ENCODE measurements around the gene ATP4B.

Gene ATP4B

GRCh38 chr13:113657851-113658741 lies at the start of gene ATP4B:
Gene ATP4B, minus strand, starts transcription at chr13:113658198. Its CDS starts 54 bp downstream, at chr13:113658144.
- DNase-seq (ENCODE audit: low spot score), result no peak

GRCh38 chr13:113672002-113672651 lies 14.1 kb upstream of the ATP4B start:
- no peak for DNase-seq (ENCODE audit: low spot score)

- DNase-seq (ENCODE audit: low spot score), result no peak
These were observed 13.3 kb upstream of the ATP4B start for GRCh38 chr13:113671066-113672001.

- no peak for DNase-seq (ENCODE audit: low spot score)
These were observed 12.5 kb upstream of the ATP4B start for GRCh38 chr13:113670541-113670940.

DNA sequence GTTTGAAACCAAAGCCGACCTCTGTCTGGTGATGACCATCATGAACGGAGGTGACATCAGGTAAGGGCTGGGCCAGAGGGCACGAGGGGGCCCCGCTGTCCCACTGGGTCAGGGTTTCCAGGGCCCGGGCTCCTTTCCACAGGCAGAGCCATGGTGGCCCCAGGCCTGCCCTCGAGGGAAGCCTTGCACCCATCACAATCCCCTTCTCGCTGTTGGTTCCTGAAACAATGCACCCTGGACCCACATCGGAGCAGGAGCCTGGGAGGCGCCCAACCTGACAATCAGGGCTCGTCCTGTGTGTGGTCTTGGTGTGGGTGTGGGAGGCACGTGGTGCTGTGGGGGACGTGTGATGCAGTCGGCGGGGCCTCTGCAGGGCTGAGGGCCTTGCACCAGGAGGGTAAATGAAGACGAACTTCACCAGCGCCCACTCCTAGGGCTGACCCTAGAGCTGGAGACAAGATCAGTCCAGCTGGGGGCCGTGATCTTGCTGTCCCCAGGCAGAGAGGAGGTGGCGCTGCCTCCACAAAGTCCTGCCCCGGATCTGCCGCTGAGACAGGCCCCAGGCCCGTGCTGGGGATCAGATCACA lies 11.8 kb upstream of the ATP4B start:
- DNase-seq (ENCODE audit: low spot score), result no peak

DNA sequence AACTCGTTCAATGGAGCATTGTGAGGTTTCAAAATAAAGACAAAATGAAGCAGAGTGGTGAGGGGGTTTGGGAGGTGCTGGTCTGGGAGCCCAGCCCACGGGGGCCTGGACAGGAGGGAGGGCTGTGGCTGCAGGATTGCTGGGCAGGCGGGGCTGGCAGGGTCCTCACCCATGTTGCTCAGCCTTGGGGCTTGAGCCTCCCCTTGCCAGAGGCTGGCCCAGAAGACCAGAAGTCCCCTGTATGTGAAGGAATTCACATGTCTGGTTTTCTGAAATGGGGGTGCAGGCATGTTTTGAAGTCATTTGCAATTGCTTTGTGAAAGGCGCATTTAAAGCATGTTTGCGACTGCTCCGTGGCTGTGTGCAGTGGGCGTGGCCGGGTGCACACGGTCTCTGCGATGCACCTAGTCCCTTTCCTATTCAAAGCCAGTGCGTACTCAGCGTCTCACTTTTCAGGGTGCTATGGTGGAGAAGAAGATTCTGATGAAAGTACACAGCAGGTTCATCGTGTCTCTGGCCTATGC lies 11.3 kb upstream of the ATP4B start:
- no peak for DNase-seq (ENCODE audit: low spot score)

- no peak for DNase-seq (ENCODE audit: low spot score)
These were observed 10.5 kb upstream of the ATP4B start for GRCh38 chr13:113668491-113668971.

DNA sequence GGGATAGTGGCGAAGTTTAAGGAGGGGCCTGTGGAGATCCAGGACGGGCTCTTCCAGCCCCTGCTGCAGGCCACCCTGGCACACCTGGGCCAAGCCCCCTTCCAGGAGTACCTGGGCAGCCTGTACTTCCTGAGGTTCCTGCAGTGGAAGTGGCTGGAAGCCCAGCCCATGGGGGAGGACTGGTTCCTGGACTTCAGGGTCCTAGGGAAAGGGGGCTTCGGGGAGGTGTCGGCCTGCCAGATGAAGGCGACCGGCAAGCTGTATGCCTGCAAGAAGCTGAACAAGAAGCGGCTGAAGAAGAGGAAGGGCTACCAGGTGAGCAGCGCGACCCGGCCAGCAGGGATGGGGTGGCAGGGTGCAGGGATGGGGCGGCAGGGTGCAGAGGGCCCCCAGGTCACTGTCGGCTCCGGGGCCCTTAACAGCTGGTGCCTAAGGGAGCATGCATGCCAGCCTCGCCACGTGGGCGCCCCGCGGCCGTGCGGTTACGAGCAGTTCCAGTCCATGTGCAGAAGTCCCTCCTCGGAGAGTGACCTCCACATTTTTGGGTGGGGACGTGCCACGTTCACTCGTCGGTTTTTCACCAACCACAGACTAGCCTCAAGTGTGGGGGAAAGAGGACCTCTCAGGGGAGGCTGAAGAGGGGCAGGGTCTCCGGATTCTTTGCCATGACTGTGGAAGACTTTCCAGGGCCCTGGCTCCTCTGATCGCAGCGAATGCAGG lies 9.9 kb upstream of the ATP4B start:
- no peak for DNase-seq (ENCODE audit: low spot score)

- no peak for DNase-seq (ENCODE audit: low spot score)
These were observed 9.1 kb upstream of the ATP4B start, which contains the start of gene GRK1 for GRCh38 chr13:113666951-113667701. Gene GRK1, plus strand, starts transcription at chr13:113667219. Its CDS starts 168 bp downstream, at chr13:113667387.

- no peak for DNase-seq (ENCODE audit: low spot score)
These were observed 8.3 kb upstream of the ATP4B start for GRCh38 chr13:113666329-113666670.

- DNase-seq (ENCODE audit: low spot score), result no peak
These were observed 7.8 kb upstream of the ATP4B start for GRCh38 chr13:113665597-113666328.

GRCh38 chr13:113664751-113665596 lies 7.0 kb upstream of the ATP4B start:
- DNase-seq (ENCODE audit: low spot score), result no peak

DNA sequence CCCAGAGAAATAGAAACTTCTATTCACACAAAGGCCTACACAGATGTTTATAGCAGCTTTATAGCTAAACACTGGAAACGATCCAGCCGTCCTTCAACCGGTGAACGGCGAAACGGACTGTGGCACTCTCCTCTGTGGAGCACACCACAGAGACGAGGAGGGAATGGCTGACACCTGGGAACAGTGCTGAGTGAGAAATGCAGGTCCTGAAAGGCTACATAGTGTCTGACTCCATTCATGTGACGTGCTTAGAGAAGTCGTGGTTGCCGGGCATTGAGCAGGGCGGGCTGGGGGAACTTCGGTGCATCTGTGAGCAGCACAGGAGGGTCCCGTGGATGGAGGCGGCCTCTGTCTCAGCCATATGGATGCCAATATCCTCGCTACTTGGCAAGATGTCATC lies 5.9 kb upstream of the ATP4B start:
- no peak for DNase-seq (ENCODE audit: low spot score)

DNA sequence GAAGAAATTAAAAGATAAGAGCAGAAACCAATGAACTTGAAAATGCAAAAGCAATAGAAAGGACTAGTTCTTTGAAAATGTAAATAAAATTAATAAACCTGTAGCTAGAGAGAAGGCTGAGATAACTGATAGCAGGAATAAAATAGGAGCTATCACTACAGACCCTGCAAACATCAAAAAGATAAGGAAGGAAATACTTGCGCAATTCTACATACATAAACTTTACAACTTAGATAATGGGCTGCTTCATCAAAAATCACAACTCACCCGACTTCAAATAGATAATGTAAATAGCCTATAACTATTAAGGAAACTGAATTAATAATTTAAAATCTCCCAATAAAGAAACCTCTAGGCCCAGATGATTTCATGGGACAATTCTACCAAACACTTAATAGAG lies 3.5 kb upstream of the ATP4B start:
- no peak for DNase-seq (ENCODE audit: low spot score)

GRCh38 chr13:113660066-113660465 lies 2.1 kb upstream of the ATP4B start:
- DNase-seq (ENCODE audit: low spot score), result no peak

DNA sequence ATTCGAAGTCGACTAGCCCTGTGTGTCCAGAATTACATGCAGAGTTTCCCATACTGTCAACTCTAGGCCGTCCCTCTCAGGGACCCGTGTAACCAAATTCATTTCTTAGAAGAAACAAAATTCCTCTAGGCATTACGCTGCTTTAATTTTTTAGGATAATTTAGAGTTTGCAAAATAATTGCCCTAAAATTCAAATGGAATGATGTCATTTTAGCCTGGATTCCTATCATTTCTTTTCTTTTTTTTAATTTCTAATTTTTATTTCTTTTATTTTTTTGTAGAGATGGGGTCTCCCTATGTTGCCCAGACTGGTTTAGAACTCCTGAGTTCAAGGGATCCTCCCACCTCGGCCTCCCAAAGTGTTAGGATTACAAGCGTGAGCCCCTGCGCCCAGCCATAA lies 1.3 kb upstream of the ATP4B start:
- no peak for DNase-seq (ENCODE audit: low spot score)

DNA sequence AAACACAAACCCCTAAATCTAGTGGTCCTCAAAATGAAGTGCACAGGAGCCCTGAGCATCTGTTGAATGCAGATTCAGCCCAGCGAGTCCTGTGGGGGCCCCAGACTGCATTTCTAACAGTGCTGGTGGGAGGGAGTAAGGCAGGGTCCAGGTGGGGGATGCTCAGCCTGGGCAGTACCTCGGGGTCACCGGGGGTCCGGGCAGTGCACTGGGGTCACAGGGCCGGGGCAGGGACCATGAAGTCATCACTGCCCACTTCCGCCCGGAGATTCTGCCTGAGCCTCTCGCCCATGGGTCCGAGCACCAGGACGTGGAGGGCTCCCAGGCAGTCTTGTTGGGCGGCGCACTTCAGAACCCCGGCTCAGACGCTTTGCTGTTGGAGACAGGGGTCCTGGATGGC lies 838 bp upstream of the ATP4B start:
- DNase-seq (ENCODE audit: low spot score), result no peak

Measured in CD4-positive, alpha-beta T cell treated with Interleukin-2 at 100 ng/mL for 4 hours (primary cell).